Left ventricle myocardium inferior (tissue), 1 donor: ENCODE measurements around the gene SPOCK3. TPM values are rescaled to one million over a fixed set of nuclear protein-coding genes. Genes with fewer than 3 reads are reported as not detected.
"Not testable (repeated sequence)": the region's sequence is repeated elsewhere in the genome, so short reads cannot be mapped to it uniquely, and the experiment has no call there.

Source experiments
- DNase-seq: peaks from one replicate; pipeline ENCODE4 v3.0.0-alpha.2; 2020
- H3K27ac ChIP-seq: fragments of 200-600 bp; replicated peaks from 2 replicates; pipeline ENCODE4 v1.8.0; 2021
- H3K27me3 ChIP-seq: fragments of 200-600 bp; 2 replicates; pipeline ENCODE4 v1.8.0; 2021; ENCODE audit warnings: low read depth
- H3K36me3 ChIP-seq: fragments of 200-600 bp; 2 replicates; pipeline ENCODE4 v1.8.0; 2021
- H3K4me1 ChIP-seq: fragments of 200-600 bp; 2 replicates; pipeline ENCODE4 v1.8.0; 2021
- H3K4me3 ChIP-seq: fragments of 200-600 bp; 2 replicates; pipeline ENCODE4 v1.8.0; 2021; ENCODE audit warnings: mild to moderate bottlenecking, moderate library complexity
- H3K9me3 ChIP-seq: fragments of 200-600 bp; replicated peaks from 2 replicates; pipeline ENCODE4 v1.8.0; 2021
- CTCF ChIP-seq: fragments of 200-600 bp; IDR thresholded peaks from 2 replicates; pipeline ENCODE4 v1.8.0; 2021; ENCODE audit warnings: antibody characterized with exemption, mild to moderate bottlenecking, borderline replicate concordance
- intact Hi-C: fragments of 100-400 bp; cut with micrococcal nuclease; formaldehyde crosslinking; loops from one replicate; pipeline ENCODE4 v1.11.0; 2022
- total RNA-seq: library from RNA; stranded (reverse); fragmentation: NEBNext Ultra II Directional; extraction: Animal tissue kit (Norgen Biotek cat#: 25700); gene quantifications from one replicate; pipeline ENCODE4 v1.2.1, GENCODE V29; 2021
- donor health status: DM: no; HTN: yes; CAD: no; lungs with severe emphysema.

The SPOCK3 gene
- total RNA-seq, 1 donor from 2014 or later, result 0.22 TPM

DNA sequence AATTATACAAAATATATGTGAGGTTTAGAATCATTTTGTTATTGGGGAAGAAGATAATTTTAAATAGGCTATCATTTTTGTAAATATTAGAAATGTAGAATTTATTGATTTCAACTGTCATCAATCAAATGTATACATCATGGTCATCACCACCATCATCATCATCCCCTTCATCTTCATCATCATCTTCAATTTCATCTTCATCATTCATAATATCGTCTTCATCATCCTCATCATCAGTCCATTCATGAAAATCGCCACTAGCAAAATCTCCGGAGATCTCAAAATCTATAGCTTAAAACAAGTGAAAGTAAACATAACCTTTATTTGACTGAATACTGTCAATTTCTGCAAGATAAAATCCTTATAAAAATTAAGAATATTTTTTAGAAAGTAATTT is 499.5 kb downstream of the SPOCK3 start:
- Histone ChIP-seq H3K27me3 (no peaks in the 10 kb centered on the region), H3K9me3 (peaks cover 4% of the 10 kb centered on the region), H3K27ac (no peak overlapping the region), H3K4me1 (no peaks in the 10 kb centered on the region), H3K4me3 (no peak overlapping the region), H3K36me3 (no peaks in the 10 kb centered on the region)
- no peak for DNase-seq
- intact Hi-C loops, result no loop called here
- no peak for TF ChIP-seq CTCF

DNA sequence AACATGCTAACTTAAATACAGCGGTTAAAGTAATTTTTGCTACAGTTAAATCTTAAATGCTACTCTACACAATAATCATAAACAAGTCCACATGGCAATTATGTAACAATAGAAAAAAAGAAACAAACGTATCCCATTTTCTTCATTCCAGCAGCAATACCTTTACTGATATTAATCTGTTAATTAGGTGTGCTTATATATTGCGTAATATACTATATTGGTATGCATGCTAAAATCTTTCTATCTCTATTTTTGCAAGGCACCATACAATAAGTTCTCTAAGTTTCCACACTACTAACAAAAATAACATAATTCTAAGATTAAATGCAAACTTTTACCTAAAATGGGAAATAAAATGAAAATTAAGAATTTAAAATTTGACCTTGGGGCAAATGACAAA is 500.6 kb downstream of the SPOCK3 start:
- Histone ChIP-seq H3K9me3 (peaks cover 4% of the 10 kb centered on the region), H3K4me3 (no peak overlapping the region), H3K4me1 (no peaks in the 10 kb centered on the region), H3K27ac (no peak overlapping the region), H3K36me3 (no peaks in the 10 kb centered on the region), H3K27me3 (no peaks in the 10 kb centered on the region)
- intact Hi-C loops, result no loop called here
- DNase-seq, result no peak
- no peak for TF ChIP-seq CTCF

- no peak for TF ChIP-seq CTCF
- H3K4me3 ChIP-seq, result no peak overlapping the region
- H3K27me3 ChIP-seq, result no peaks in the 10 kb centered on the region
- no peak overlapping the region for H3K27ac ChIP-seq
- H3K36me3 ChIP-seq, result no peaks in the 10 kb centered on the region
- H3K4me1 ChIP-seq, result no peaks in the 10 kb centered on the region
- intact Hi-C loops, result no loop called here
- no peak for DNase-seq
- H3K9me3 ChIP-seq, result peaks cover 6% of the 10 kb centered on the region
Measured at GRCh38 chr4:166726832-166727231, 507.5 kb downstream of the SPOCK3 start.

DNA sequence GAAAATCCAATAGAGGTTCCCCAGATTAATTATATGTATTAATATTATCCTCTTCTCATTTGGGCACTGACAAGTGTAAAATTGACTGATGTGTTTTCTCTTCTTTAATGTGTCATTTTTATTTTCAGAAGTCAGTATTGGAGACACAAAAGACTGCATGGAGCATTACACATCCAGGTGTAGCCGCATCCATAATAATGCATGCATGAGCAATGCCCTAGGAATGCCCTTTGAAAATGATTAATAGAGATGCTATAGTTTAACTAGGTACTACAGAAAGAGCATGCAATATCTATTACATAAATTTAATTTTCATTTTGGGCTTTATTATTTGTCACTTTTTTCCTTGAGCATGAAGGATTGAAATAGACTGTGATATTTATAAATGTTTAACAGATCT is 509.9 kb downstream of the SPOCK3 start:
- no peak overlapping the region for H3K4me3 ChIP-seq
- no peak overlapping the region for H3K27ac ChIP-seq
- H3K9me3 ChIP-seq, result peaks cover 9% of the 10 kb centered on the region
- H3K4me1 ChIP-seq, result no peaks in the 10 kb centered on the region
- no peak for TF ChIP-seq CTCF
- no peaks in the 10 kb centered on the region for H3K36me3 ChIP-seq
- intact Hi-C loops, result no loop called here
- H3K27me3 ChIP-seq, result no peaks in the 10 kb centered on the region
- no peak for DNase-seq

DNA sequence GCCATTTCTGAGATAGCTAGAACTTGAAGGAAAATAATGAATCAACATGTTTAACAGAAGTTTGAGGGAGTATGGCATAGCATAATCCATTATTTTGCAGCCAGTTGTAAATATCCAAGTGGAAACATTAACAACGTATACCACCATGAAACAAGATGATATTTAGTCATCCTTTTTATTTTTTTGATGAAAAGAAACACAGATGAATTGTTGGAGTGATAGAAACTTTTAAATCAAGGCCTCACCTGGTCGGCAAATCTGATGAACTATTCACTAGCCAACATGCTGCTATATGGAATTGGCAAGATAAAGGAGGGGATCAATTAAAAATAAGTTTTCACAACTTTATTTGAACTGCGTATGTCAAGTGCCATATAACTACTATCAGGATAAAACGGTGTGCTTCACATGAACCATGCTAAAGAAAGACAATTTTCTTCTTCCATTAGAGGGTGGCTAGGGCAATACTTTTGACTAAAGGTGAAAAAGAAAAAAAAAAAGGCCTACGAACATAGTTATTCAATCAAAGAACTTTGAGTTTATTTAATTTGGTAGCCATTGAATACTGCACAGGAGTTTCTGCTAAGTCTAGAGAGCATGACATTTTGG is 510.7 kb downstream of the SPOCK3 start:
- no peak overlapping the region for H3K27ac ChIP-seq
- H3K4me1 ChIP-seq, result no peaks in the 10 kb centered on the region
- no peak overlapping the region for H3K4me3 ChIP-seq
- DNase-seq, result no peak
- TF ChIP-seq CTCF, result no peak
- intact Hi-C loops, result no loop called here
- H3K9me3 ChIP-seq, result peaks cover 9% of the 10 kb centered on the region
- H3K27me3 ChIP-seq, result no peaks in the 10 kb centered on the region
- no peaks in the 10 kb centered on the region for H3K36me3 ChIP-seq

DNA sequence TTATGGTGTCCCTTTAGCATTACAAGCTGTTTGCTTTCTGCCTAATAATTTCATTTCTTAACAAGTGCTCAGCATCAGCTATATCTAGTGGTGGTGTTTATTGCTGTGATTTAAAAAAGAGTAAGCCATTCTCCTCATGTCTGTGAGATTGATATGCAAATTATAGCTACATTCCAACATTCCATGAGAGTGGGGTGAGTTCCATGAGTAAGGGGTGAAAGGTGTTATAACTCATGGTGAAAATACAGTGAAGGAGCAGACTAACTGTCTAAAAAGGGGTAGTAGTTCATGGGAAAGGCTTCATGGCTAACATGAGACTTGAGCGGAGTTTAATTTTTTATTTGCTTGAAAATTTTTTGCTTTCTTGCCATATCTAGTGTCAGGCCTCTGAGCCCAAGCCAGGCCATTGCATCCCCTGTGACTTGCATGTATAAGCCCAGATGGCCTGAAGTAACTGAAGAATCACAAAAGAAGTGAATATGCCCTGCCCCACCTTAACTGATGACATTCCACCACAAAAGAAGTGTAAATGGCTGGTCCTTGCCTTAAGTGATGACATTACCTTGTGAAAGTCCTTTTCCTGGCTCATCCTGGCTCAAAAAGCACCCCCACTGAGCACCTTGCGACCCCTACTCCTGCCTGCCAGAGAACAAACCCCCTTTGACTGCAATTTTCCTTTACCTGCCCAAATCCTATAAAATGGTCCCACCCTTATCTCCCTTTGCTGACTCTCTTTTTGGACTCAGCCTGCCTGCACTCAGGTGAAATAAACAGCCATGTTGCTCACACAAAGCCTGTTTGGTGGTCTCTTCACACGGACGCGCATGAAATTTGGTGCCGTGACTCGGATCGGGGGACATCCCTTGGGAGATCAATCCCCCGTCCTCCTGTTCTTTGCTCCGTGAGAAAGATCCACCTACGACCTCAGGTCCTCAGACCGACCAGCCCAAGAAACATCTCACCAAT is 518.3 kb downstream of the SPOCK3 start:
- H3K9me3 ChIP-seq, result peaks cover 25% of the 10 kb centered on the region
- H3K27me3 ChIP-seq, H3K4me3 ChIP-seq, H3K36me3 ChIP-seq, intact Hi-C loops, H3K4me1 ChIP-seq, H3K27ac ChIP-seq, DNase-seq: not testable (repeated sequence)
